ENCODE results near the gene NOP58. TPM values are rescaled to one million over a fixed set of nuclear protein-coding genes. Genes with fewer than 3 reads are reported as not detected.

The NOP58 gene
- total RNA-seq, 3 donors from 2014 or later, result 39.2 to 96.2 (median 74.7) TPM

DNA sequence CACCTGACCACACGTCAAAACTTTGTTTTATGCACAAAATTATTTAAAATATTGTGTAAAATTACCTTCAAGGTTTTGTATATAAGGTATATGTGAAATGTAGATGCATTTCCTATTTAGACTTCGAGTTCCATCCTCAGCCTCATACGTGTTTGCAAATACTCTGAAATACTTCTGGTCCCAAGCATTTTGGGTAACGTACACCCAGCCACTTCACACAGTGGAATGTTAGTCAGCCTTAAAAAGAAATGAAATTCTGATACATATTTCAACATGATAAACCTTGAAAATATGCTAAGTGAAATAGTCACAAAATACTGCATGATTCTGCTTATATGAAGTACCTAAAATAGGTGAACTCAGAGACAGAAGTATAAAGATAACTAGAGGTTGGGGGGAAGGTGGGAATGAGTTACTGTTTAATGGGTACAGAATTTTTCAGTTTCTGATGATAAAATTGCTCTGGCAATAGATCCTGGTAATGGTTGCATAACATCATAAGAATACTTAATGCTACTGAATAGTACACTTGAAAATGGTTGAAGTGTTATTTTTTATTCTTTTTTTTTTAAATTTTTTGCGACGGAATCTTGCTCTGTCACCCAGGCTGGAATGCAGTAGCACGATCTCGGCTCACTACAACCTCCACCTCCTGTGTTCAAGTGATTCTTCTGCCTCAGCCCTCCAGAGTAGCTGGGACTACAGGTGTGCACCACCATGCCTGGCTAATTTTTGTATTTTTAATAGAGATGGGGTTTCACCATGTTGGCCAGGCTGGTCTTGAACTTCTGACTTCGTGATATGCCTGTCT lies 24.0 kb downstream of the NOP58 start:
- Histone ChIP-seq H3K27ac (no peak overlapping the region), H3K9me3 (no peaks in the 10 kb centered on the region), H3K36me3 (no peaks in the 10 kb centered on the region), H3K27me3 (no peaks in the 10 kb centered on the region), H3K4me1 (no peaks in the 10 kb centered on the region), H3K4me3 (no peak overlapping the region)
- TF ChIP-seq POLR2A (IDR thresholded peaks at IDR 0.05), result no peak
- no peak for TF ChIP-seq POLR2AphosphoS5 (IDR thresholded peaks at IDR 0.05)
- TF ChIP-seq, protein P1, sequence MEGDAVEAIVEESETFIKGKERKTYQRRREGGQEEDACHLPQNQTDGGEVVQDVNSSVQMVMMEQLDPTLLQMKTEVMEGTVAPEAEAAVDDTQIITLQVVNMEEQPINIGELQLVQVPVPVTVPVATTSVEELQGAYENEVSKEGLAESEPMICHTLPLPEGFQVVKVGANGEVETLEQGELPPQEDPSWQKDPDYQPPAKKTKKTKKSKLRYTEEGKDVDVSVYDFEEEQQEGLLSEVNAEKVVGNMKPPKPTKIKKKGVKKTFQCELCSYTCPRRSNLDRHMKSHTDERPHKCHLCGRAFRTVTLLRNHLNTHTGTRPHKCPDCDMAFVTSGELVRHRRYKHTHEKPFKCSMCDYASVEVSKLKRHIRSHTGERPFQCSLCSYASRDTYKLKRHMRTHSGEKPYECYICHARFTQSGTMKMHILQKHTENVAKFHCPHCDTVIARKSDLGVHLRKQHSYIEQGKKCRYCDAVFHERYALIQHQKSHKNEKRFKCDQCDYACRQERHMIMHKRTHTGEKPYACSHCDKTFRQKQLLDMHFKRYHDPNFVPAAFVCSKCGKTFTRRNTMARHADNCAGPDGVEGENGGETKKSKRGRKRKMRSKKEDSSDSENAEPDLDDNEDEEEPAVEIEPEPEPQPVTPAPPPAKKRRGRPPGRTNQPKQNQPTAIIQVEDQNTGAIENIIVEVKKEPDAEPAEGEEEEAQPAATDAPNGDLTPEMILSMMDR (IDR thresholded peaks at IDR 0.05), result no peak
- DNase-seq (ENCODE audit: low spot score in 2 of 2), result no peak
- intact Hi-C loops (cut with DNase I; ENCODE audit: low total_unique reads), result no loop called here

DNA sequence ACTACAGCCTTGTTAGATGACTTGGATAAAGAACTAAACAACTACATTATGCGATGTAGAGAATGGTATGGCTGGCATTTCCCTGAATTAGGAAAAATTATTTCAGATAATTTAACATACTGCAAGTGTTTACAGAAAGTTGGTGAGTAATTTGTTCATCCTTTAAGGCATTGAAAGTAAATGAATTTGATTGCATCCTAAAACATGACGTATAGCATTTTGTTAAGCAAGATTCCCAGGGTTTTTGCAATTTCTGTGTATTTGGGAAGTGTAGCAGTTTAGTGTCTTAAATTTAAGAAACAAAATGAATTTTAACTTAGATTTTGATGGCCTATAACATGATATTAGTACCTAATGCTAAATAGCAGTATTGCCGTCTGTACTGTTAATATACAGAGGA lies 24.8 kb downstream of the NOP58 start:
- H3K4me3 ChIP-seq, result no peak overlapping the region
- no peak overlapping the region for H3K27ac ChIP-seq
- no peaks in the 10 kb centered on the region for H3K36me3 ChIP-seq
- TF ChIP-seq POLR2AphosphoS5 (IDR thresholded peaks at IDR 0.05) (no peak), POLR2A (IDR thresholded peaks at IDR 0.05) (no peak)
- TF ChIP-seq, protein P1 (IDR thresholded peaks at IDR 0.05), result no peak
- DNase-seq (ENCODE audit: low spot score in 2 of 2), result no peak
- H3K4me1 ChIP-seq, result no peaks in the 10 kb centered on the region
- no peaks in the 10 kb centered on the region for H3K9me3 ChIP-seq
- intact Hi-C loops (cut with DNase I; ENCODE audit: low total_unique reads), result no loop called here
- H3K27me3 ChIP-seq, result no peaks in the 10 kb centered on the region

DNA sequence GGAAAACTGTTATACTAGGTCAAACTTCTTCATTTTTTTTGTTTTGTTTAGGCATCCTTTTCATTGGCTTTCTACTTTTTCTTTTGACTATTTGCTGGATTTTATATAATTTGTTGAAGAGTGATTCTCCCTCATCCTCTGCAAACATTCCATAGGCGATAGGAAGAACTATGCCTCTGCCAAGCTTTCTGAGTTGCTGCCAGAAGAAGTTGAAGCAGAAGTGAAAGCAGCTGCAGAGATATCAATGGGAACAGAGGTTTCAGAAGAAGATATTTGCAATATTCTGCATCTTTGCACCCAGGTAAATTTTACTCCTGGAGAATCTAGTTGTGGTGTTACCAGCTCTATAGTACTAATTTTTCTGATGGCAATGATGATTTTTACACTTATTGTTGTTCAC lies 25.4 kb downstream of the NOP58 start:
- H3K36me3 ChIP-seq, result no peaks in the 10 kb centered on the region
- TF ChIP-seq, protein P1 (IDR thresholded peaks at IDR 0.05), result no peak
- TF ChIP-seq POLR2AphosphoS5 (IDR thresholded peaks at IDR 0.05), result no peak
- no peak for TF ChIP-seq POLR2A (IDR thresholded peaks at IDR 0.05)
- intact Hi-C loops (cut with DNase I; ENCODE audit: low total_unique reads), result no loop called here
- H3K27ac ChIP-seq, result no peak overlapping the region
- H3K9me3 ChIP-seq, result no peaks in the 10 kb centered on the region
- no peaks in the 10 kb centered on the region for H3K4me1 ChIP-seq
- H3K27me3 ChIP-seq, result no peaks in the 10 kb centered on the region
- H3K4me3 ChIP-seq, result no peak overlapping the region
- DNase-seq (ENCODE audit: low spot score in 2 of 2), result no peak

DNA sequence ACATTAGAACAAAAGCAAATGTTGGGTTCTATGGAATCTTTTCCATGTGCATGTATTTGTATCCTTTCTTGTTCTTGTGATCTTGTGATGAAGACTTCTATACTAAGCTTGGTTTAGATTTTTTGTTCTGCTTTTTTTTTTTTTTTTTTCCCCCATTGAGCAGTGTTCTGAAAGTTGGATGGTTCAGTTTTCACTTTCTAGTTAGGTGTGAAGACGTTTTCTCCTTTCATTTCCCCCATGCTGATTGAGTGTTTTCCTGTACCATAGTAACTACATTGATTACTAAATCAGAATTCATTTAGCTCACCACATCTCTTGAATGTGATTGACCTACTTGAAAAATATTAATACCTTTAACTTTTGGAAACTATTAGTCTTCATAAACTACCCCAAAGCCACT lies 34.1 kb downstream of the NOP58 start:
- Histone ChIP-seq H3K27ac (no peak overlapping the region), H3K27me3 (no peaks in the 10 kb centered on the region), H3K36me3 (peaks cover 16% of the 10 kb centered on the region), H3K4me3 (no peak overlapping the region), H3K9me3 (no peaks in the 10 kb centered on the region), H3K4me1 (no peaks in the 10 kb centered on the region)
- intact Hi-C loops (cut with DNase I; ENCODE audit: low total_unique reads), result no loop called here
- no peak for DNase-seq (ENCODE audit: low spot score in 2 of 2)
- TF ChIP-seq POLR2A (IDR thresholded peaks at IDR 0.05) (no peak), POLR2AphosphoS5 (IDR thresholded peaks at IDR 0.05) (no peak)
- TF ChIP-seq, protein P1 (IDR thresholded peaks at IDR 0.05), result no peak

DNA sequence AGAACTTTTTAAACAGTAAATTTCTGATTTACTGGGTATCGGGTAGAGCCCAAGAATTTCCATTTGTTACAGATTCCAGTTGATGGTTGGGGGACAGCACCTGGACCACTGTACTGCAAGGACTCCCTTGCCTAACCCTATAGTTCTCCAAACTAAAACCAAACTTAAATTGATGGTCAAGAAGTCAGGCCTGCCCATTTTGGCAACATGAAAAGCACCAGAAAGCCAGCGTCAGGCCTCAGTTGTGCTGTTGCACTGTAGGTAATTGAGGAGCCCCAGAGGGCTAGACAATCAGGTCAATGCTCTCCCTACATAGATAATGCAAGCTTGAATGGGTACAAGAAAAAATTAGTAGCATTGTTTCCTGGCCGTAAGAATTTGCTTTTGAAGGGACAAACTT lies 40.5 kb downstream of the NOP58 start:
- Histone ChIP-seq H3K4me1 (no peaks in the 10 kb centered on the region), H3K36me3 (peaks cover 15% of the 10 kb centered on the region), H3K9me3 (no peaks in the 10 kb centered on the region), H3K27me3 (no peaks in the 10 kb centered on the region), H3K4me3 (no peak overlapping the region), H3K27ac (no peak overlapping the region)
- DNase-seq (ENCODE audit: low spot score in 2 of 2), result no peak
- intact Hi-C loops (cut with DNase I; ENCODE audit: low total_unique reads), result no loop called here
- TF ChIP-seq, protein P1 (IDR thresholded peaks at IDR 0.05), result no peak
- TF ChIP-seq POLR2AphosphoS5 (IDR thresholded peaks at IDR 0.05) (no peak), POLR2A (IDR thresholded peaks at IDR 0.05) (no peak)

Data from breast epithelium (tissue), 4 donors.